AG04449 (cell line): ENCODE measurements around the gene DMPK.

ENCODE experiments used
- CTCF ChIA-PET: fragments of 350-600 bp; formaldehyde crosslinking; extraction: SDS; loops from one replicate; lab custom pipeline; 2021; ENCODE audit warnings: antibody characterized with exemption; lab: Yijun Ruan, JAX
- POLR2A ChIA-PET: fragments of 400-600, 350-600 bp; formaldehyde crosslinking; extraction: SDS; loops from one replicate; lab custom pipeline; 2020; ENCODE audit warnings: antibody characterized with exemption, inconsistent platforms; lab: Yijun Ruan, JAX
- DNase-seq: peaks from one replicate; pipeline ENCODE4 v3.0.0-alpha.2; 2010; ENCODE audit warnings: low read depth, low spot score
- H3K4me3 ChIP-seq: 2 replicates; pipeline ENCODE4 v1.5.1; 2011; ENCODE audit warnings: low read depth, mild to moderate bottlenecking, control low read depth, low read length
- CTCF ChIP-seq: IDR thresholded peaks from one replicate; pipeline ENCODE4 v1.5.1; 2011; ENCODE audit warnings: mild to moderate bottlenecking, moderate library complexity, low read length, control low read depth, inconsistent platforms; ENCODE audit not compliant: insufficient read depth; ENCODE audit errors: missing control alignments

Gene DMPK

GRCh38 chr19:45770192-45771101 lies 11.8 kb downstream of the DMPK start:
- POLR2A ChIA-PET, result interaction anchor here (0.6 to 6.2 kb wide), 14 partner anchors 9 to 415 kb away, joined by 3 to 65 read pairs (median 5); partner anchors contain the start of genes DMPK, FBXO46, QPCTL and SNRPD2
- peak; percentile 93 for TF ChIP-seq CTCF

GRCh38 chr19:45769821-45770191 lies 12.5 kb downstream of the DMPK start:
- ChIA-PET POLR2A (interaction anchor here (0.6 to 6.2 kb wide), 9 partner anchors 12 to 77 kb away, joined by 3 to 65 read pairs (median 15); partner anchors contain the start of genes DMPK, DMWD, FBXO46 and QPCTL), CTCF (interaction anchor here (0.8 to 9.9 kb wide), 23 partner anchors 9 to 113 kb away, joined by 3 to 170 read pairs (median 6); partner anchors contain the start of genes DMPK, DMWD, FBXO46 and QPCTL)
- H3K4me3 ChIP-seq, result peak overlapping the region; percentile 58
- TF ChIP-seq CTCF, result no peak
- DNase-seq, result no peak

More at GRCh38 chr19:45770192-45771101, 11.8 kb downstream of the DMPK start:
- peak; percentile 86 for DNase-seq
- CTCF ChIA-PET, result interaction anchor here (0.8 to 9.9 kb wide), 18 partner anchors 8 to 112 kb away, joined by 3 to 170 read pairs (median 11); partner anchors contain the start of genes DMPK, DMWD, FBXO46 and QPCTL
- peak overlapping the region; percentile 58 for H3K4me3 ChIP-seq

- DNase-seq, result peak; percentile 73
- ChIA-PET POLR2A (interaction anchor here (0.6 to 6.2 kb wide), 13 partner anchors 13 to 76 kb away, joined by 3 to 65 read pairs (median 6); partner anchors contain the start of genes DMPK, DMWD, FBXO46 and QPCTL), CTCF (interaction anchor here (0.6 to 9.9 kb wide), 27 partner anchors 9 to 256 kb away, joined by 3 to 170 read pairs (median 6); partner anchors contain the start of genes DMPK, DMWD, FBXO46 and QPCTL)
- peak within 1 kb of the TSS; percentile 77 for H3K4me3 ChIP-seq
- TF ChIP-seq CTCF, result no peak
Measured at GRCh38 chr19:45768984-45769782, 13.1 kb downstream of the DMPK start, which contains the start of gene SIX5. TSS of gene SIX5 (minus strand) at chr19:45769252. CDS start at chr19:45768844, 408 bp downstream.

GRCh38 chr19:45768655-45768983 lies 13.7 kb downstream of the DMPK start:
- peak overlapping the region; percentile 77 for H3K4me3 ChIP-seq
- ChIA-PET CTCF (interaction anchor here (0.7 to 9.9 kb wide), 16 partner anchors 10 to 78 kb away, joined by 3 to 170 read pairs (median 4); partner anchors contain the start of genes DMPK and QPCTL), POLR2A (interaction anchor here (0.8 to 6.2 kb wide), 9 partner anchors 13 to 76 kb away, joined by 4 to 65 read pairs (median 15); partner anchors contain the start of genes DMPK, DMWD, FBXO46 and QPCTL)
- no peak for TF ChIP-seq CTCF
- DNase-seq, result no peak

GRCh38 chr19:45767881-45768654 lies 14.2 kb downstream of the DMPK start:
- H3K4me3 ChIP-seq, result peak overlapping the region; percentile 77
- no peak for TF ChIP-seq CTCF
- ChIA-PET POLR2A (interaction anchor here (0.8 to 6.2 kb wide), 7 partner anchors 14 to 76 kb away, joined by 3 to 65 read pairs (median 15); partner anchors contain the start of genes DMPK, QPCTL and SNRPD2), CTCF (interaction anchor here (0.7 to 9.9 kb wide), 14 partner anchors 10 to 75 kb away, joined by 3 to 170 read pairs (median 4); partner anchors contain the start of genes DMPK and QPCTL)
- no peak for DNase-seq
